Trophoblast cell (in vitro differentiated cells and primary cell): Measurements from ENCODE around the gene APOL2.
"Not testable (repeated sequence)": the region's sequence is repeated elsewhere in the genome, so short reads cannot be mapped to it uniquely, and the experiment has no call there.

Source experiments
- DNase-seq, 2 donors: peaks; one replicate each; pipeline ENCODE4 v3.0.0-alpha.2; 2016
- H2AFZ ChIP-seq: 2 replicates; pipeline ENCODE4 v1.6.1; 2013; ENCODE audit warnings: low read length, moderate library complexity, mild to moderate bottlenecking; ENCODE audit not compliant: insufficient read depth, poor library complexity
- H2AK5ac ChIP-seq: 2 replicates; pipeline ENCODE4 v1.6.1; 2013; ENCODE audit warnings: mild to moderate bottlenecking, low read length
- H2BK120ac ChIP-seq: 2 replicates; pipeline ENCODE4 v1.6.1; 2013; ENCODE audit warnings: low read length, mild to moderate bottlenecking, moderate library complexity; ENCODE audit not compliant: insufficient read depth, poor library complexity
- H2BK12ac ChIP-seq: 2 replicates; pipeline ENCODE4 v1.6.1; 2013; ENCODE audit warnings: mild to moderate bottlenecking, low read length, moderate library complexity
- H2BK5ac ChIP-seq: 2 replicates; pipeline ENCODE4 v1.6.1; 2013; ENCODE audit warnings: low read length, low read depth, moderate library complexity, mild to moderate bottlenecking; ENCODE audit not compliant: poor library complexity
- H3K14ac ChIP-seq: 2 replicates; pipeline ENCODE4 v1.6.1; 2013; ENCODE audit warnings: mild to moderate bottlenecking, low read length
- H3K18ac ChIP-seq: 2 replicates; pipeline ENCODE4 v1.6.1; 2013; ENCODE audit warnings: mild to moderate bottlenecking, low read length
- H3K23ac ChIP-seq: 2 replicates; pipeline ENCODE4 v1.6.1; 2013; ENCODE audit warnings: low read length
- H3K27ac ChIP-seq: 2 replicates; pipeline ENCODE4 v1.5.1; 2013; ENCODE audit warnings: low read depth, mild to moderate bottlenecking, inconsistent platforms, low read length, moderate library complexity
- H3K27me3 ChIP-seq: 2 replicates; pipeline ENCODE4 v1.6.1; 2013; ENCODE audit warnings: inconsistent platforms, mild to moderate bottlenecking, low read length, moderate library complexity; ENCODE audit not compliant: insufficient read depth
- H3K36me3 ChIP-seq, 2 experiments: 1 replicate in 1 of 2; 2 replicates in 1 of 2; pipeline ENCODE4 v1.6.1; 2013; ENCODE audit warnings: low read length in 2 of 2, mild to moderate bottlenecking in 2 of 2, moderate library complexity in 1 of 2; ENCODE audit not compliant: insufficient read depth in 2 of 2, control insufficient read depth in 1 of 2
- H3K4ac ChIP-seq: 2 replicates; pipeline ENCODE4 v1.6.1; 2013; ENCODE audit warnings: low read depth, mild to moderate bottlenecking, low read length, moderate library complexity
- H3K4me1 ChIP-seq, 2 experiments: 1 replicate in 1 of 2; 2 replicates in 1 of 2; pipeline ENCODE4 v1.6.1; 2013; ENCODE audit warnings: low read length in 2 of 2, mild to moderate bottlenecking in 2 of 2, moderate library complexity in 1 of 2; ENCODE audit not compliant: insufficient read depth in 2 of 2, control insufficient read depth in 1 of 2
- H3K4me2 ChIP-seq: 2 replicates; pipeline ENCODE4 v1.6.1; 2013; ENCODE audit warnings: inconsistent platforms, mild to moderate bottlenecking, low read length, moderate library complexity
- H3K4me3 ChIP-seq: 2 replicates; pipeline ENCODE4 v1.5.1; 2013; ENCODE audit warnings: mild to moderate bottlenecking, low read depth, low read length, inconsistent platforms
- H3K79me1 ChIP-seq: one replicate; pipeline ENCODE4 v1.6.1; 2013; ENCODE audit warnings: low read length
- H3K79me2 ChIP-seq: 2 replicates; pipeline ENCODE4 v1.6.1; 2013; ENCODE audit warnings: low read length, mild to moderate bottlenecking; ENCODE audit not compliant: control insufficient read depth, insufficient read depth, poor library complexity
- H3K9ac ChIP-seq: 2 replicates; pipeline ENCODE4 v1.6.1; 2013; ENCODE audit warnings: mild to moderate bottlenecking, low read length
- H3K9me3 ChIP-seq: 2 replicates; pipeline ENCODE4 v1.6.1; 2013; ENCODE audit warnings: low read depth, mild to moderate bottlenecking, control low read depth, inconsistent platforms, low read length; ENCODE audit not compliant: insufficient read depth
- H4K12ac ChIP-seq: 2 replicates; pipeline ENCODE4 v1.6.1; 2013; ENCODE audit warnings: low read depth, mild to moderate bottlenecking, low read length, moderate library complexity
- H4K8ac ChIP-seq: 2 replicates; pipeline ENCODE4 v1.6.1; 2013; ENCODE audit warnings: low read depth, mild to moderate bottlenecking, low read length, moderate library complexity
- H4K91ac ChIP-seq: one replicate; pipeline ENCODE4 v1.6.1; 2013; ENCODE audit warnings: low read depth, mild to moderate bottlenecking, low read length, moderate library complexity
- WGBS: extraction: QIAGEN DNeasy Blood & Tissue Kit; methylation state at CpG from one replicate; pipeline ENCODE4 v1.1.7; 2013; ENCODE audit warnings: missing lambda C conversion rate; ENCODE audit not compliant: insufficient read length, insufficient coverage; ENCODE audit errors: extremely low coverage; 5-methylcytosine and 5-hydroxymethylcytosine counted together

The APOL2 gene

DNA sequence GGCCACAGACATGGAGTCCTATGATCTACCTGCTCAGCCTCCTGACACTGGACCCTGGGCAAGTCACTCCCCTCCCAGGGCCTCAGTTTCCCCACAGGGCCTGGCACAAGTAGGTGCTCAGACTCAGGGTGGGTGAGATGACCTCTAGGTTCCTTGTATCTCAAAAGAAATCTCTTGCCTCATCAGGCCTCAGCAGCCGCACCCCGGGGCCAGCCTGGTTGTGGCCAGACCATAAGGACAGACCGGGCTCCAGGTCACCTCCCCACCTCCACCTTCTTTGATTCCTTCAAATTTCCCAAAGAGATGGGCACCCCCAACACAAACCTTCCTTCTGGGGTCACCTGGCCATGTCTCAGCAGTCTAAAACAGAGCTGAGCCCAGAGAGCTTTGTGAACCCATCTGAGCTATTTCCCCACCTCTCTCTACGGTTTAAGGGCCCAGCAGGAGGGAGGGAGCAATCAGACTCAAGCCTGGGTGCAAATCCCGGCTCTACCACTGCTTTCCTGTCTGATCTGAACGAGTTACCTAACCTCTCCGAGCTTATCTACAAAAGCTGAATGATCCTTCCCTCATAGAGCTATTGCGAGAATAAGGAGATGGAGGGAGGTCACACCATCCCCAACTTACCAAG, 35.2 kb downstream of the APOL2 start:
- Histone ChIP-seq H4K12ac (no peak overlapping the region), H3K4ac (no peak overlapping the region), H3K23ac (no peak overlapping the region), H3K9me3 (no peaks in the 10 kb centered on the region), H3K79me2 (no peaks in the 10 kb centered on the region), H3K18ac (no peak overlapping the region), H3K36me3 (no peaks in the 10 kb centered on the region), H3K14ac (no peak overlapping the region), H3K4me3 (no peak overlapping the region), H3K9ac (no peak overlapping the region), H2AFZ (no peak overlapping the region), H4K91ac (peak overlapping the region; percentile 5), H3K4me2 (no peak overlapping the region), H2BK12ac (no peak overlapping the region), H2AK5ac (no peak overlapping the region), H3K27ac (no peak overlapping the region), H2BK120ac (peak overlapping the region; percentile 54), H3K79me1 (no peaks in the 10 kb centered on the region), H2BK5ac (peak overlapping the region; percentile 18), H3K4me1 (peaks cover 4 to 8% of the 10 kb centered on the region in 2 experiments), H4K8ac (no peak overlapping the region), H3K27me3 (no peaks in the 10 kb centered on the region)
- DNase-seq, result no peak
- no CpG with 5 or more reads among the region's 8 CpGs for WGBS

DNA sequence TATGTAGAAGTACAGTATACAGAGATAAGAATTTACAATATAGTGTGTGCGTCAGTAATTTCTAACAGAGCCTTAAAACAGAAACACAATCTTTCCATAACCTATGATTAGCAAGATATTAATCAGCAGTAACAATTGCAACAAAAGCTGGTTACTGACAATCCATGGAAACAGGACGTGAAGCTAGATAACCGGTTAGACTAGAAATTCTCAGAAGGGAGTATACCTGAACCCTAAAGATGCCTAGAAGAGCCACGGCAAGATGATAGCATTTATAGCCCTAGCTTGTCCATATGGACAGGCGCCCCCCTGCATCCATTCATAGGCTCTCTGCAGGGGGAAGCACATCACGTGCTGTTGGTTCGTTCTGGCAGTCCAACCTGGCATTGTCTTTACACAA, 35.9 kb downstream of the APOL2 start:
- H2AK5ac ChIP-seq, H3K9me3 ChIP-seq, H3K9ac ChIP-seq, H2BK120ac ChIP-seq, H4K8ac ChIP-seq, H4K91ac ChIP-seq, H2BK5ac ChIP-seq, H3K4ac ChIP-seq, H3K4me1 ChIP-seq, H3K14ac ChIP-seq, H3K27me3 ChIP-seq, H4K12ac ChIP-seq, H3K79me2 ChIP-seq, H3K4me2 ChIP-seq, H3K79me1 ChIP-seq, H3K36me3 ChIP-seq, H3K4me3 ChIP-seq, H3K18ac ChIP-seq, H3K27ac ChIP-seq, H3K23ac ChIP-seq, H2AFZ ChIP-seq, H2BK12ac ChIP-seq: not testable (repeated sequence)
- WGBS, result no CpG with 5 or more reads among the region's 7 CpGs
- peak; percentile 16 to 72 for DNase-seq

DNA sequence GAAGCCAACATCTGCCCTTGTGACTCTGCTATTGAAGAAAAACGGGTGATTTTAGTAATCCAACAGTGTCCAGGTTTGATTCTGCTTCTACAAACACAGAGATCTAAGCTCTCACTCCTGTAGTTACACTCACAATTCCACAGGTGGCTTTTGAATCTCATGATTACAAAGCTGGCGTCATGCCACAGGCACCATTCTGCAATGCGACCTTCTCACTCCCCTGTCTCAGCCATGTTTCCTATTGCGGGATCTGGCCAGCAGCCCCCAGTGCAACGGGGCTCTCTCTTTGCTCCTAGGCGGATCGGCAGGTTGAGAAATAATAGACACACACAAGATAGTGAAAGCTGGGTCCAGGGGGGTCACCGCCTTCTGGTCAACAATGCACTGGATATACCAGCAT, 36.4 kb downstream of the APOL2 start:
- H3K14ac ChIP-seq, H2BK5ac ChIP-seq, H3K23ac ChIP-seq, H3K4ac ChIP-seq, H3K4me2 ChIP-seq, H3K27ac ChIP-seq, H2BK12ac ChIP-seq, H4K8ac ChIP-seq, H3K79me1 ChIP-seq, H3K27me3 ChIP-seq, H2AK5ac ChIP-seq, H3K9ac ChIP-seq, H3K79me2 ChIP-seq, H2AFZ ChIP-seq, H3K9me3 ChIP-seq, H4K12ac ChIP-seq, H4K91ac ChIP-seq, H3K18ac ChIP-seq, H2BK120ac ChIP-seq, H3K4me1 ChIP-seq, H3K4me3 ChIP-seq, H3K36me3 ChIP-seq: not testable (repeated sequence)
- no CpG with 5 or more reads among the region's 8 CpGs for WGBS
- DNase-seq, result peak; percentile 32 to 55

DNA sequence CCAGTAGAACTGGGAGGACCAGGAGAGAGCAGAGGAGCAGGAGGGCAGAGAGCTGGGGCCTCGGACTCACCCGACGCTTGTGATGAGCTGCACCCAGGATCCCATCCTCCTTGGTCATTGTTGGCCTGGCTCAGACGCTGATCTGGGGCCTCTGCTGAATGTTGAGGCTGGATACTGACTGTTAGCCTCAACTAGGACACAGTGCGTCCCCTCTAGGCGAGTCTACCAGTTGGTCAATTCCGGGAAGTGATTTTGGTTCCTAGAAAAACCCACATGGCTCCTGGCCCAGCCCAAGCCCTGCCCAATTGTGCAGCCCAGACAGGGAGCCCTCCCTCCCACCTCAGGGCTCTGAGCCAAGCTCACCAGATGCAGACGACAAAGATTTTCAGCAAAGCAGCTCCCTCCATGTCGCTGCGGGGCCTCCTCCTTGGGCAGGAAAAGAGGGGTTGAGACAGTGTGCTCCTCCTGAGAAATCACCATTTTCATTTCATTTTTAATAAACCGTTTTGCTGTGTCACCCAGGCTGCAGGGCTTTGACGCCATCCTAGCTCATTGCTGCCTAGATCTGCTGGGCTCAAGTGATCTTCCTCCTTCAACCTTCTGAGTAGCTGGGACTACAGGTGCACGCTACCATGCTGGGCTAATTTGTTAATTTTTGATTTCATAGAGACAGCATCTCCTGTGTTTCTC, 37.6 kb downstream of the APOL2 start, which contains the start of gene APOL4:
Gene APOL4 (minus strand): TSS at position 180 of the 690 bp plus-strand sequence. CDS start 75 bp downstream, at position 105.
- H2BK120ac ChIP-seq, result no peak within 1 kb of the TSS
- no peaks in the 10 kb centered on the region for H3K9me3 ChIP-seq
- H3K4ac ChIP-seq, result no peak within 1 kb of the TSS
- no peaks in the 10 kb centered on the region for H3K79me2 ChIP-seq
- no peak within 1 kb of the TSS for H3K4me3 ChIP-seq
- H4K8ac ChIP-seq, result no peak within 1 kb of the TSS
- H3K14ac ChIP-seq, result no peak within 1 kb of the TSS
- DNase-seq, result no peak
- no peak within 1 kb of the TSS for H3K9ac ChIP-seq
- peaks cover 7 to 12% of the 10 kb centered on the region in 2 experiments for H3K4me1 ChIP-seq
- H3K79me1 ChIP-seq, result no peaks in the 10 kb centered on the region
- H2AK5ac ChIP-seq, result no peak within 1 kb of the TSS
- H4K12ac ChIP-seq, result no peak within 1 kb of the TSS
- no peak within 1 kb of the TSS for H2AFZ ChIP-seq
- H2BK12ac ChIP-seq, result no peak within 1 kb of the TSS
- no peak within 1 kb of the TSS for H3K27ac ChIP-seq
- H3K36me3 ChIP-seq, result no peaks in the 10 kb centered on the region
- no peak within 1 kb of the TSS for H3K18ac ChIP-seq
- WGBS, result no CpG with 5 or more reads among the region's 13 CpGs
- H2BK5ac ChIP-seq, result no peak within 1 kb of the TSS
- H3K23ac ChIP-seq, result no peak within 1 kb of the TSS
- H3K4me2 ChIP-seq, result no peak within 1 kb of the TSS
- no peaks in the 10 kb centered on the region for H3K27me3 ChIP-seq
- H4K91ac ChIP-seq, result no peak within 1 kb of the TSS
